Islet of Langerhans (tissue), 1 donor: ENCODE results near the gene RHEB.
A peak's percentile ranks its signal among the peaks of the same experiment; 100 is the strongest.

ENCODE experiments used
- FAIRE-seq: peaks from one replicate; lab custom pipeline; 2011; peaks lifted over from hg19 to GRCh38; lab: Jason Lieb, UNC

The RHEB gene

DNA sequence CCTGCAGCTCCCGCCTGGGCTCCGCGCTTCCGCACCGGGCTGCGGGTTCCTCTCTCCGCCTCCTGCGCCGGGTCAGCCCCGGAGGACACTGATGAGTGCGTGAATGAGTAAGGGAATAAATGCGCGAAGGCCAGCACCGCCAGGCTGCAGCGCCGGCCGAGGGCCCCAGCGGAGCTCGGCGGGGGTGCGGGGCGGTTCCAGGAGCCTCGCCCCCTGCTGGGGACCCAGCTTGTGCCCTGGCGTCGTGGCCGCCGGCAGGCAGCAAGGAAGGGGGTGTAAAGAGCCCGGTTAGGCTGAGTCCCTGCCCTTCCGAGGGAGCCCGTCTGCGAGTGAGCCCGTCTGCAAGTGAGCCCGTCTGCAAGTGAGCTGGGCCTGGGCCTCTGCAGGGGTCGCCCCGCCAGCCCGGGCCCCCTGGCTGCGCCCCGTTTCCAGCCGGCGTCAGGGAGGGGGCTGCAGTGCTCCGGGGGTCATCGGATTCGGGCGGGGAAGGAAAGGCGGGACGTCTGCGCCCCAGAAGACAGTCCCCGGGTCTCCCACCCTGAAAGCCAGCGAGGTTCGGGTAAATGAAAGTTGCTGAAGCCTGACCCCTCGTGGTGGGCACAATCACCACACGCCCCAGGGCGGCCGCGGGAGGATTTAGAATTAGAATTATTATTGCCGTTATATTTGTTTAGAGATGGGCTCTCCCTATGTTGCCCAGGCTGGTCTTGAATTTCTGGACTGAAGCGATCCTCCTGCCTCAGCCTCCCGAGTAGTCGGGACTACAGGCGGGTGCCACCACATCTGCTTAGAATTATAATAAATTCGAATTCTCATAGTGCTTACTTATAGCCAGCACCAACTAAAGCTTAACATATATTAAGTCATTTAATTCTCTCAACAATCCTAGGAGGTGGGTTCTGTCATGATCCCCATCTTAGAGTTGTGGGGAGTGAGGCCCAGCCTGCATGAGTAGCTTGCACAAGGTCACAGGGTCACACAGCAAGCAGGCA is 71.1 kb downstream of the RHEB start:
- FAIRE-seq: peak; percentile 81

DNA sequence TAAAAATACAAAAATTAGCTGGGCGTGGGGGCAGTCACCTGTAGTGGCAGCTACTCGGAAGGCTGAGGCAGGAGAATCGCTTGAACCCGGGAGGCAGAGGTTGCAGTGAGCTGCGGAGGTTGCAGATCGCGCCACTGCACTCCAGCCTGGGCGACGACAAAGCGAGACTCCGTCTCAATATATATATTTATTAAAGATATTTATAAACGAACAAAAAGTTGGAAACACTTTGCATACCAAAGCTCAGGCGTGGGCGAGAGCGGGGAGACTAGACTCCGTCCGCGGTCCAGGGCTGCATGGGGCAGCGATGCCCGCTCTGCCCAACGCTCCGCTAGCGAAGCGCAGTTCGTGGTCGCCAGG is 71.8 kb downstream of the RHEB start:
- FAIRE-seq: no peak

- FAIRE-seq: no peak
Observed at GRCh38 chr7:151447312-151447711, 72.4 kb downstream of the RHEB start.

DNA sequence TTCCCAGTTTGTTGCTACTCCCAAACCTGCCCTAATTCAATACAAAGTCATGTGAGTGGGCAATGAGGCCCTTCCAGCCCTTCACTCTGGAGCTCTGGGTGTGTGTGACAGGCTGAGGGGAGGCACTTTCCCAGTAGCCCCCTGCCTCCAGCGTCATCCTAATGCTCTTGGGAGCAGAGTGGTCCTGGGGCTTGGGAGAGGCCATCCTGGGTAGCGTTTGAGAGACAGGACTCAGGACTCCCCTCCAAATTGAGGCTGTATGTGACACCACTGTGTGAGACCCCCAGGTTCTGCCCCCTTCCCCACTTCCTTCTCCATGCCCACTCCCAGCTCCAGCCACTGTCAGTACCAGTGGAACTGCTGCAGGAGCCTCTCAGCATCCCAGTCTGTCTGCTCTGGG is 73.3 kb downstream of the RHEB start:
- FAIRE-seq: no peak

DNA sequence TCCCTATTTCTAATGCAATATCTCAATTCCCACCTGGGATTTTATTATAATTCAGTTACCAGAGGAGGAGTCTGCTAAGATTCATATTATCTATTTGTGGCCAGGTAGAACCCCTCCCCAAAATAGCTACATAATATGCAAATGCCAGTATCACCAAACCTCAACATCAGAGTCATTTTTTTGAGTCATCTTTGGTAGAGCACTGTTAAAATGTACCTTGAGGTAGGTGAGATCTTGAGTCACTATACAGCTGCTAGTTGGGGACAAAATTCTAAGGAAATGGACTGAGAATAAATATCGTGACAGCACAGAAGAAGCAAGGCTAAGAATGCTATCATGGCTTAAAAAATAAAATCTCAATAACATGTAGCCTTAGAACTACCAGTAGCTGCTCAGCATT is 75.1 kb downstream of the RHEB start:
- FAIRE-seq: no peak

DNA sequence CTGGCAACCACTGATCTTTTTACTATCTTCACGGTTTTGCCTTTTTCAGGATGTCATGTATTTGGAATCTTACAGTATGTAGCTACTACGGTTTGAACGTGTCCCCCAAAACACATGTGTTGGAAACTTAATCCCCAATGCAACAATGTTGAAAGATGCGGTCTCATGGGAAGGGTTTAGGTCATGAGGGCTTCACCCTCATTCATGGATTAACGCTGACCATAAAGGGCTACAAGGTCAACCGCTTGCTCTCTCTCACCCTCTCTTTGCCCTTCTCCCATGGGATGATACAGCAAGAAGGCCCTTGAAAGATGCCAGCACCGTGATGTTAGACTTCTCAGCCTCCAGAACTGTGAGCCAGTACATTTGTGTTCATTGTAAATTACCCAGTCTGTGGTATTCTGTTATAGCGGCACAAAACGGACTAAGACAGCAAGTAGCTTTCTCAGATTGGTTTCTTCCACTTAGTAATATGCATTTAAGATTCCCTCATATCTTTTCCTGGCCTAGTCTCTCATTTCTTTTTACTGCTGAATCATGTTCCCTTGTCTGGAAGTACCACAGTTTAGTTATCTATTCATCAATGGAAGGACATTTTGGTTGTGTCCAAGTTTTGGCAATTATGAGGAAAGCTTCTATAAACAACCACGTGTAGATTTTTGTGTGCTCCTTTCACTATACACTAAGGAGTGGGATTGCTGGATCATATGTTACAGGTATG is 76.8 kb downstream of the RHEB start:
- FAIRE-seq: no peak

DNA sequence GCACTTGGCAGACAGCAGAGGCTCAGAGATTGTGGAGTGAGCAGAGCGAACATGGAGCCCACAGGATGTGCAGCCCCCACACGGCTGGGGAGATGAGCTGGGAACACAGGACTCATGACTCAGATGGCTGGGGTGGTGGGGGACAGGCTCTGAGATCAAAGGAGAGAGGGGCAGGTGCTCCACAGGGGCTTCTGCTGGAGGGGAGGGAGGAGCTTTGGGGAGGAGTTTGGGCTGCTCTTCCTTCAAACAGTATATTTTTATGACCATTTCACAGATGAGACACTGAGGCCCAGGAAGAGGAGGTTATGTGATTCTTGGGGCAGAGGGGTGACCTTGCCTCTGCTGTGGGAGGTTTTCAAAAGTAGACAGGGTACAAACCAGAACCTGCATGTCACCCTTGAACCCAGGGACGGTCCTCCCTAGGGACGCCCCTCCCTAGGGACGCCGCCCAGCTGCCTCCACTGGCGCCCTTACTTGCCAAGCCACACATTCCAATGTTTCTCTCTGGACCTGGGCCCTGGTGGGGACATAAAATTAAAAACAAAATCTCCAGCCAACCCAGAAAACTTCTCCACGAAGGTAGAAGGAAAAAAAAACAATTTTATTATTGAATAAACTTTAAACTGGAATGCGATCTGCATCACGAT is 78.8 kb downstream of the RHEB start:
- no peak for FAIRE-seq

DNA sequence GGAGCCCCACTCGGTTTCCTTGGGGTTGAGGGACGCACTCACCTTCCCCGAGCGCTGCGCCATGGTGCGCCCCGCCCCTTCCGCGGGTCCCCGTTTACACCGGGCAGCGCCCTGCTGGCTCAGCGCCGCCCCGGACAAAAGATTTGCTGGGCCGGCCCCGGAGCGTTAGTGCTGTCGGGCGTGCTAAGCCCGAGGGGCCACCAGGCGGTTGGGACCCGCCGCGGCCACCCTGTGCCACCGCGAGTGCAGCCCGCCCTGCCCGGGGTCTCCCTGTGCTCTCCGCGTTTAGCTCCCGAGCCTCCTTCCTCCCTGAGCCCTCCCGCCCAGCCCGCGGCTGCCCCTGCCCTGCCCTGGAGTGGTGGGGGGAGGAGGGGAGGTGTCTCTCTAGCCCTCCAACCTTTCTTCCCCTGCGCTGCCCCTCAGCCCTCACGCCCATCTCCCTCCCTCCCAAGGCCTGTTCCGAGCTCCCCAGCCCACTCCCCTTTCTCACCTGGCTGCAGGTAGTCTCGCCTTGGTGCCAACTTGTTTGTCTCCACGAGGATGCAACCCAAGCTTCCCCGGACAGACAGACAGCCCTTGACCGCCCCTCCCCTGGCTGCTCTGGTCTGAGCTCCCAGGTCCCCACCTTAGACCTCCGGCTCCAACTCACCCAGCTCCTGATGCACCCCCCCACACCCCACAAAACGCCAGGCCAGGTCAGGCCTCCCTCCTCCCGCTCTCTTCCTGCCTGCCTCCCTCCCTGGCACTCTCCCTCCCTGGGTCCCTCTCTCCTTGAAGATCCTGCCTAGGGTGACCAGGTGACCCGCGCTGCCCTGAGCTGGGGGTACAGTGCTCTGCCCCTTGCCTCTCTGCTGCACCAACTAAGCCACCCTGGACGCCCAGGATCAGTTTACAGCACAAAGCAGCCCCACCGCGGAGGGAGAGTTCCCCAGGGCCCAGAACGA is 79.6 kb downstream of the RHEB start, which contains the start of gene CRYGN:
Gene CRYGN, minus strand, starts transcription at position 287 of the 944 bp plus-strand sequence. Its CDS starts 224 bp downstream, at position 63.
- FAIRE-seq: no peak

DNA sequence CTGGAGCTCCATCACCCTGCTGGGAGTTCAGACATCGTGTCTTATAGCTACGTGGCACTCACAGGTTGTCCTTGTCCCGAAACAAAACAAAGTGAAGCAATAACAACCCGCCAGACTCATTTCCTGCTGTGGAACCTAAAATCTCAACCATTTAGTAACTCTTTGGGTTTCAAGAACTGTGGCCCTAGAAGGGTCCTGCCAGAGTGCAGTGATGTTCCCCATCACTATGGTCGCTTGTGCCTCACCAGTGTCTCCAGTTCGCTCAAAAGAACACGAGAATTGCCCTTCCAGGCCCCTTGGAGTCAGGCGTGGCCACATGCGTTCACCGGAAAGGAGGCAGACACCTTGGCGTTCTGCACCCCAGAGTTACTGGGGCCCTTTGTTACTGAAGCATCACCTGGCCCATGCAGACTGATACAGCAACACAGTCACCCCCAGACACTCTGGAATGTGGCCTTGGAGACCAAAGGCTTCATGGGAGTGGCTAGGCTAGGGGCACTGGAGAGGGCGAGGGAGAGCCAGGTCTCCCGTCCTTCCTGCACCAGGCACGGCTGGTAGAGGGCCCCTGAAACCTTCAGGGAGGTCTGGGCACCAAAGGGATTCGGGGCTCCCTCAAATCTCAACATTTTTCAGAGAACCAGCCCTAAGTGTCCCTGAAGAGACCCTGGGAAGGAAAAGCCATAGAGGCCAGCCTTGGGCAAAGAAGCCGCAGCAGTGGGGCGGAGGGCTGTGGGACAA is 80.7 kb downstream of the RHEB start:
- FAIRE-seq: no peak

DNA sequence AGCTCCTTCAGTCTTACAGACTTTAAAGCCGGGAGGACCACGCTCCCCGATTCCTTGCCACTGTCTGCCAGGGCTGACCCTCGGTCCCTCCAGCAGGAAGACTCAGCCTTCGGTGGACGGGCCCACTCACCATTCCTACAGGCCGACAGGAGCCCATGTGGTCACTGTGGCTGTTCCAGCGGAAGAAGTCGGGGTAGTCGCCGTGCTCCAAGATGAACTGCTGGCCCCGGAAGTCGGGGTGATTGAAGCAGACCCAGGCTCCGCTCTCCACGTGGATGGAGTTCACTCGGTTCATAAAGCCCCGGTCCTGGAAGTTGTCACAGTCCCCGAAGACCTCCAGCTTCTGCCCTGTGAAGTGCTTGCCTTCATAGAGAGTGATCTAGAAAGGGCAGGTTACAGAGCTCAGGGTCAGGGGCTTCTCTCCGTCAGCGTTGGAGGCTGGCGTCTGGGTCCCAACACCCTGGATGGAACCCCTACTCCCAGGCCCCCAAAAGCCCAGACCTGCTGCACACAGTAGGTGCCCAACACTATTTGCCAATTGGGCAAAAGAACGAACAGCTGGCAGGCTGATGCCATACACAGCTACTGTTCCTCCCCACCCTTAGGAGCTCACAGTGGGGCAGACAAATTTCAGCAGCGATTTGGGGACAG is 81.7 kb downstream of the RHEB start:
- FAIRE-seq: no peak

GRCh38 chr7:151437159-151437553 is 82.5 kb downstream of the RHEB start:
- no peak for FAIRE-seq

- FAIRE-seq: no peak
Observed at GRCh38 chr7:151436446-151437158, 83.1 kb downstream of the RHEB start.

DNA sequence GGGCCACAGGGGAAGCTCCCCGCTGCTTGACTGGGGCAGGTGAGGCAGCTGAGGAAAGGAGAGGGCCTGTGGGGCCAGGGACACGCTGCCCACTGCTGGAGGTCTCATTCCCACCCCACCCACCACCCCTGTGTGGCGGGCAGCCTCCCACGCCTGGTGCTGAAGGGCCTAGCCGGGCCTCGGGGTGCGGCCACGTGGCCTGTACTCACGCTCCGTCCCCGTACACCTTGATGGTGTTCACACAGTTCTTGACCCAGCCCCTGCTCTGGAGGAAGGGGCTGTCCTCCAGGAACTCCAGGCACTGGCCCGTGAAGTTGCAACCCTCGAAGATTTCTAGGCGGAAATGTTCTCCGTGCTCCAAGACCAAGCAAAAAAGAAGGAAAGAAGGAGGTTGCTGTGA is 83.7 kb downstream of the RHEB start:
- FAIRE-seq: no peak

DNA sequence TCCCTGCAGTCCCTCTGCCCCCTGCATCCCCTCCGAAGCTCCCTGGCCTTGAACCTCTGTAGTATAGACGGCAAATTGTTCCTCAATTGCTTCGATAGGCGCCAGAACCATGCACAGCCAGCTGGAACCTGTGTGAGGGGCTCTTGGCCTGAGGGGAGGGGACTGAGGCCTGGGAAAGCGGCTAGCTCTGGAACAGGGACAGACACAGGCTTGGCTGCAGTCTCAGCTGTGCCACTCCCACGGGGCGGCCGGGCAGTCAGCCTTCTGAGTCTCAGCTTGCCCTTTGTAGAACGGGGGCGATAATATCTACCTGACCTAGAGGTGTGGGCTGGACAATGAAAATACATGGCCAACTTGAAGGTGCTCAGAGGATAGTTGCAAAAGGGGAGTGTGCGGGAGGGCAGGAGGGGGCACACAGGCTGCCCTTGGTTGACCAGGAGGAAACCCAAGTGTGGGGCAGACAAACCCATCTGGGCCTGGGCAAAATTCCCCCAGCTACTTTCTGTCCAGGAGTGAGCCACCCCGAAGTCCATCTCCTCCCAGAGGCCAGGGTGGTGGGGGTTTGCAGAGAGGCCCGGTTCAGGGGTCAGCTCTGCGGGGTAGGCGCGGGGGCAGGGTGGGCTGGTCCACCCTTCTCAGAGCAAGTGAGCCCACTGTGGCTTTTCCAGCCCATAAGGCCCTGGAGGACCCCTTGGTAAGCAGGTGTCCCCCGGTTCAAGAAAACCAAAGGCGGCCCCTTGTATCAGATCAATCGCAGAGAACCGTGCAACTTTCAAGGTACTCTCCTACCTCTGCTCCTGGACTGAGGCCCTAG is 84.4 kb downstream of the RHEB start:
- no peak for FAIRE-seq

GRCh38 chr7:151434549-151434948 is 85.1 kb downstream of the RHEB start:
- no peak for FAIRE-seq

- FAIRE-seq: no peak
Observed at GRCh38 chr7:151433721-151434400, 85.8 kb downstream of the RHEB start.

DNA sequence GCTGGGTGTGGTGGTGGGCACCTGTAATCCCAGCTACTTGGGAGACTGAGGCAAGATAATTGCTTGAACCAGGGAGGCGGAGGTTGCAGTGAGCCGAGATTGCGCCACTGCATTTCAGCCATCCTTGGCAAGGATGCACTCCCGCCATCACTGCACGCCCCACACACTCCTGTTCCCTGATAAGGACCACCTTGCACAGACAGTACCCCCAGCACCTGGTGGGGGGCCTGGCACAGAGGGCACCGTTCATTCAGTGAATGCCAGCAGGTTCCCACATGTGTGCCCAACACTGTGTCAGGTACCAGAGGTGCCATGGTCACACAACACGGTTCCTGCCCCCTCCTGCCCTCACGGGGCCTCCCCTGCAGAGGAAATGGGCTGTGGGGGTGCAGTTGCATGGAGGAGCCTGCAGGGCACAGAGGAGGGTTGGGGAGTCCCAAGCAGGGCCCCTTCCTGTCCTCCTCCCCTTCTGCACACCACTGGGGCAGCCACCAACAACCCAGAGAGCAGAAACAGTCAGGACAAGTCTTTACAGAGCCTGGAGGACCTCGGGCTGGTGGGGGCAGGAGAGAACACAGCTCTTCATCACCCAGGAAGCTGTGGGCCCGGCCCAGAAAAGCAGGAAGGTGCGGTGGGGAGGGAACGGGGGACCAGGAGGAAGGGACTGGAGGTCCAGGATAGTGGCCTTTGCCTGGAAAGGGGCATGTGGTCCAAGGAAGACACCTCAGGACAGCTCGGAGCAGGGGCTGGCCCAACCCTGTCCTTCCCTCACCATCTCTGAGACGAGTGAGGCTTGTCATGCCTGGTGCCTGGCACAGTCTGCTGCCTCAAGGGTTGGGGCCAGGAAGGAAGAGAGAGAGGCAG is 86.8 kb downstream of the RHEB start:
- FAIRE-seq: no peak
